HG03196 (cell line): Measurements from ENCODE around the gene VNN1.
"Not testable (repeated sequence)": the region's sequence is repeated elsewhere in the genome, so short reads cannot be mapped to it uniquely, and the experiment has no call there.

Experiments used
- ATAC-seq: cut with Tn5 transposase; IDR thresholded peaks from one replicate; pipeline ENCODE4 v1.9.1; 2021; ENCODE audit not compliant: unreplicated experiment

VNN1 gene

GRCh38 chr6:132725947-132726607 is 12.2 kb upstream of the VNN1 start:
- ATAC-seq = peak; percentile 66

DNA sequence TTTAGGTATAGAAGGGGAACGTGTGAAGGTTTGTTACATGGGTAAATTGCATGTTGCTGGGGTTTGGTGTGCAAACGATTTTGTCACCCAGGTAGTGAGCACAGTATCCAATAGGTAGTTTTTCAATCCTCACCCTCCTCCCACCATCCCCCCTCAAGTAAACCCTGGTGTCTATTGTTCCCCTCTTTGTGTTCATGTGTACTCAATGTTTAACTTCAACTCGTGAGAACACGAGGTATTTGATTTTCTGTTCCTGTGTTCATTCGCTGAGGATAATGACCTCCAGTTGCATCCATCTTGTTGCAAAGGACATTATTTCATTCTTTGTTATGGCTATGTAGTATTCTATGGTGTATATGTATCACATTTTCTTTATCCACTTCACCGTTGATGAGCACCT is 11.6 kb upstream of the VNN1 start:
- ATAC-seq = no peak

- ATAC-seq = no peak
These were observed 6.0 kb upstream of the VNN1 start for GRCh38 chr6:132719736-132720448.

DNA sequence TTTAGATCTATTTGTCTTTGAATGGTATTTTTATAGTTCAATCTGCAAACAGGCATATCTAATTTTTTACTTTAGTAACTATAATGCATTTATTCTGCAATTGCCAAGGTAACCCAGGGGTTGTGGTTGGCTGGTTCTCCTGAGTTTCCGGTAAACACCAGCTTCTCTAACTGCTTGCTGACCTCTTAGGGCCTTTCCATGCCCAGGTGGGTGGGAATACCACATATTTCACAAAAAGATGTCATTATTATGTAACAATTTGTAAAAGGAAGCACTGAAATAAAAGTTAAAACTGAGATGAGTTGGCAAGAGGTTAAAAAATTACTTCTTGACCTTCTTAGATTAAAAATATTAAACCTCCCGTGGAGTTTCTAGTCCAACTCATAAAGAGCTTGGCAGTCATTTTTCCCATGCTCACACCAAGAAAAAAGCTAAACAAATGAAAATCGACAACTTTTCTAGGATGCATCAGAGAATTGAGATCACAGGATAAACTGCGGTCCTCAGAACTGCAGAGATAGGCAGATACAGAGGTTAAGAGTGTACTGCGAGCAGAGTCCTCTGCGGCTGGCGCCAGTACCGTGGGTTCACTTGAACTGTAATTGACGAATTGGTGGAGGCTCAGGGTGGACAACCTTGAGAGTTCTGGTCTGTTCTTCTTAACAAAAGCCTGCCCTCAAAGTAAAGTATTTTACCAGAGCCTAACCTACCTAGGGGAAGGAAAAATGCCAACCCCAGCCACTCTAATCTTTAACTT is 2.2 kb upstream of the VNN1 start:
- no peak for ATAC-seq

DNA sequence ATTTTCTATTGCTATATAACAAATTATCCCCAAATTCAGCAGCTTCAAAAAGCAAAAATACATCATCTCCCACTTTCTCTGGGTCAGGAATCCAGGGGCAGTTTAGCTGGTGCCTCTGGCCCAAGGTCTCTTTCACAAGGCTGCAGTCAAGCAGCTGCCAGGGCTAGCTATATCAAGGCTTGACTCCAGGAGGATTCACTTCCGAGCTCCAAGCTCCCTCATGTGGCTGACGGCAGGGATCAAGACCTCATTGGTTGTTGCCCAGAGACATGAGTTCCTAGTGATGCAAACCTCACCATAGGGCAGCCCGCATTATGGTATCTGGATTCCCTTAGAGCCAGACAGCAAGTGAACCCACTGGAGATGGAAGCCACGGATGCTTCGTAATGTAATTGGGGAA is 1.3 kb upstream of the VNN1 start:
- no peak for ATAC-seq

DNA sequence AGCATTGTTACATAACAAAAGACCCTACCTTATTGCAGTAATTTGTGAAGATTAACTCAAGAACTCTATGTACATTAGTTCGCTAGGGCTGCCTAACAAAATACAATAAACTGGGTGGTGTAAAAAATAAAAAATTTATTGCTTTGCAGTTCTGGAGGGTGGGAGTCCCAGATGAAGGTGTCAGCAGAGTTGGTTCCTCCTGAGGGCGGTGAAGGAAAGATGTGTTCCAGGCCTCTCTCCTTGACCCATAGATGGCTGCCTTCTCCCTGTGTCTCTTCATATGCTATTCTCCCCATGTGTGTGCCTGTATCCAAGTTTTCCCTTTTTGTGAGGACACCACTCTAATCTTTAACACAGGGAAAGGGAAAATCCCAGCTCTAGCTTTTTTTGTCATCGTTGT is 305 bp upstream of the VNN1 start:
- ATAC-seq = no peak

- ATAC-seq = no peak
These were observed 1.5 kb downstream of the VNN1 start for GRCh38 chr6:132712366-132712765.

GRCh38 chr6:132708771-132709170 is 5.1 kb downstream of the VNN1 start:
- no peak for ATAC-seq

- no peak for ATAC-seq
These were observed 5.9 kb downstream of the VNN1 start for GRCh38 chr6:132708002-132708401.

DNA sequence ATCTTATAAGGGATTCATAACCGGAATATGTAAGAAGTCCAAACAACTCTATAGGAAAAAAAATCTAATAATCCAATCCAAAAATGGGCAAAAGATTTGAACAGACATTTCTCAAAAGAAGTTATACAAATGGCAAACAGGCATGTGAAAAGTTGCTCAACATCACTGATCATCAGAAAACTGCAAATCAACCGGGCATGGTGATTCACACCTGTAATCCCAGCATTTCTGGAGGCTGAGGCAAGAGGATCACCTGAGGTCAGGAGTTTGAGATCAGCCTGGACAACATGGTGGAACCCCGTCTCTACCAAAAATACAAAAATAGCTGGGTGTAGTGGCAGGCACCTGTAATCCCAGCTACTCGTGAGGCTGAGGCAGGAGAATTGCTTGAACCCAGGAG is 7.1 kb downstream of the VNN1 start:
- not testable (repeated sequence) for ATAC-seq

DNA sequence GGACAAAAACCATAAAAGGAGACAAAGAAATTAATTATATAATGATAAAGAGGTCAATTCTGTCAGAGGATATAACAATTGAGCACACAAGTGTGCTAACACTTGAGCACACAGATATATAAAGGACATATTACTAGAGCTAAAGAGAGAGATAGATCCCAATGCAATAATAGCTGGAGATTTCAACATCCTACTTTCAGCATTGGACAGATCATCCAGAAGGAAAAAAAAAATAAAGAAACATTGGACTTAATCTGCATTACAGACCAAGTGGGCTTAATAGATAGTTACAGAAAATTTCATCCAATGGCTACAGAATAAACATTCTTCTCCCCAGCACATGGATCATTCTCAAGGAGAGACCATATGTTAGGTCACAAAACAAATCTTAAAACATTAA is 9.9 kb downstream of the VNN1 start:
- ATAC-seq = no peak

- no peak for ATAC-seq
These were observed 15.2 kb downstream of the VNN1 start for GRCh38 chr6:132698608-132699007.

DNA sequence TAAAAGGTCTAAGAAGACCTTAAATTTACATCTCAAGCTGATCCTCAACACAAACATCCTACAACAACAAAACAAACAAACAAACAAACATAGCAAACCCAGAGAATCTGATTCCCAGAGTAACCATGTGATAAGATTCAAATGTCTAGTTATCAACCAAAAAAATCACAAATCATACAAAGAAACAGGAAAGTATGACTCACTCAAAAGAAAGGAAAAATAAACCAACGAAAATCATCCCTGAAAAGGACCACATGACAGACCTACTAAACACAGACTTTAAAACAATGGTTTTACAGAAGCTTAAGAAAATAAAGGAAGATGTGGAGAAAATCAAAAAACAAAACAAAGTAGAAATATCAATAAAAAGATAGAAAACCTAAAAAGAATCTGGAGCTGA is 18.1 kb downstream of the VNN1 start:
- no peak for ATAC-seq

DNA sequence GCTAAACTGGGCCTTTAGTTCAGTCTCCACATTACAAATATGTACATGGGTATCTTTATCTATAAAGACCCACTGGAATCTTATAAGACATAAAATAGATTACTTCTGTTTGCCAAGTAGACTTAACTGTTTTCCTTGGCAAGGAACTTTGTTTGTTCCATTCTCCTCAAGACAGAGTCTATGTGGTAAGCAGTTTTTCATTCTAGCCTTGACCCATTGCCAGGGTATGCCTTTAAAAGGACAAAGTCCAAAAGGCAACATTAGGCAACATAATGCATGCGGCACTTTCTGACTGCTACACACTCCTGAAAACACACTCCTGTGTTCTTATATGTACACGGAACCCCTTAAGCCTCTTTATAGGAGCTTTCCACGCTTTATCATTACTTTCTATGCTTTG is 20.4 kb downstream of the VNN1 start:
- no peak for ATAC-seq

GRCh38 chr6:132690678-132691077 is 23.2 kb downstream of the VNN1 start:
- no peak for ATAC-seq

DNA sequence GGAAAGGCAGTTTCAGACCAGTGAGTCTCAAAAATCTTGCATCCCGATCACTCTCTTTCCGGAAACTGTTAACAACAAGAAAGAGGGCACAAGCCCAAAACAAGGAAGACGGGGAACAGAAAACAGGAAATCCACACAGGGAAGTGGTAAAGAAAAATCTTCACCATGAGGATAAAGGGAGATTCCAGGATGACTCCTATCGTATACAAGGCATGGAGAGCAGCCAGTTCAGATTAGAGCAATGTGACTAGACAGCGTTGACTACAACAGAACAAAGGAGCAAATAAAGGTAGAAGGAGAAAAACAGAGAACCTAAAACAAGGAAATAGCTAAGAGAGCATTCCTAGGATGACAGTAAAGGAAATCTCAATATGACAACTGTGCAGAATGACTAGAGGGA is 26.5 kb downstream of the VNN1 start:
- ATAC-seq = no peak

DNA sequence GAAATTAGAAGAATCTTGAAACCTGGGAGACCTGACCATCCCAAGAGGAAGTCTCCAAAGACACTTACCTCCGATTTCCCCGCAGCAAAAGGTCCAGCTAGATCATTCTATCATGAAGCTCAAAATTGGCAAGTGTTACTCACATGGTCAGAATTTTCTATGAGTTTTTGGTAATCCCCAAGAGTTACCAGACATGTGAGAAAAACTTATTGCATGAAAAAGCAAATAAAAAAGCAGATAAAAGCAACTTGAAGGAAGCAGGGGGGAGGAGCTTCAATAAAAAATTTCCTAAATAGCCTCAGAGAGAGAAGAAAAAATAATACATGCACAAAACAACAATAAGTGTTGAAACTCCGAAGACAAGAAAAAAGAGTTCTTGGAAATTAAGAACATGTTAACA is 27.3 kb downstream of the VNN1 start:
- ATAC-seq = no peak

DNA sequence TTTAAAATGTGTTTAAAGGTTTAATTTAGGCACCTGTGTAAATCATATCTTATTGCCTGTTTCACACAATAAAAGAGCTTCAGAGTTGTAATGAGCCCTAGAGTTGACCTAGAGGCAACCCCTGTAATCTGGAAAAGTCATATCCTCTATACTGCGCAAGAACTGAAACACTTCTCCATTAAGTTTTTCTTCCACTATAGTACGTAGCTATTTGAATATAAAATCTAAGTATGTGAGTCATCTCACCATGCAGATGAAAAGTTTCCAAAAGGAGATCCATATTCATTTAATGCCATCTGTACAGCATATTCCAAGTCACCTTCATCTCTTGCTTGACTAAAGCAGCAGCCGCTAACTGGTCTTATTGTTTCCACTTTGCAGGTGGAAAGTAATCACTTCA is 28.8 kb downstream of the VNN1 start:
- no peak for ATAC-seq

DNA sequence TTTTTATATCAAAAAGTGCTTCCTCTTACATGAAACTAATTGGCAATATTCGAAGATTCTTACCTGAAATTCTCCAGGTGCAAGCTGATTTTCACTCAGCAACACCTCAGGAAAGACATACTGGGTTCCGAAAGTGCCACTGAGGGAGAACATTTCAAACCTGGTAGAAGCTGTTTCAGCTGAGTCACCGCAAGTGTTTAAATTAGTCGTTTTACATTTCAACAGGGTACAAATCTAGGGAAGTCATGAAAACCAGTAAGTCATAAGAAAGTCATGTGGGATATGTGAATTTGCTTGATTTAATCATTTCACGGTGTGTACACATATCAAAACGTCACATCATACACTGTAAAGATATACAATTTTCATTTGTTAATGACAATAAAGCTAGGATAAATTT is 29.6 kb downstream of the VNN1 start:
- no peak for ATAC-seq

DNA sequence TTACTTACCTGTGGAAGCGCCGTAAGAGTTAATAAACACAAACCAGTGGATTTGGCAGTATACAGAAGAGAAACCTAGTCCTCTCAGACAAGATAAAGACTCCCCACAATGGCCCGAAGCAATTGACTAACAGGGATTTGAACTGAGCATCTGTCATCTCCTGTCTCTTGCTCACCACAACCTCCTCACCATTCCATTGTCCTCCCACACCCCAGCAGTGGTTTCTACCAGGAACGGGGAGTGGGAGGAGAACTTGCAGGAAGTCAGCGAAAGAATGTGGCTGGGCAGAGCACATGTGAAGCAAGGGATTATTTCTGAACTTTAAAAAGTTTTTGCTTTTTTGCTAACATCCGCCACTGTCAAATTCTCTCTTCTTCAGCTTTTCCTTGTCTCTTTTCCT is 30.3 kb downstream of the VNN1 start:
- no peak for ATAC-seq

- ATAC-seq = not testable (repeated sequence)
These were observed 34.8 kb downstream of the VNN1 start for GRCh38 chr6:132679094-132679493.

DNA sequence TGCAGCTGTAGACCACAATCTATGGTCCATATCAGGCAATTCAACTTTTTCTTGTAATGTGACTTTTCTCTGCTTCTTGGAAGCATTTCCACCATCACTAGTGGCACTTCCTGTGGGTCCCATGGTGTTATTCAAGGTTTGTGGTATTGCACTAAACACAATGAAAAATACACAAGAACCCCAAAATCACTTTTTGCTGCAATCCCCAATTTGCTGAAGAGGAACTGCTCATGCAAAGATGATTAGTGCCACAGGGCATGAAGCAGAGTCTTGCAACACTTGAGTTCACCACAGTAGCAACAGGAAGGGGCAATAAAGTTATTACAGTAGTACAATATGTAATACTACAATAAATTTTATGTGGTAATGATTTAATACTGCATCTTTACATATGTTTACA is 38.1 kb downstream of the VNN1 start:
- no peak for ATAC-seq
